HG03432 (cell line): ENCODE data around the gene GAGE12E.
"Not testable (repeated sequence)": the region's sequence is repeated elsewhere in the genome, so short reads cannot be mapped to it uniquely, and the experiment has no call there.

Experiments used
- ATAC-seq: cut with Tn5 transposase; IDR thresholded peaks from one replicate; pipeline ENCODE4 v1.9.1; 2021; ENCODE audit warnings: mild to moderate bottlenecking, moderate library complexity; ENCODE audit not compliant: unreplicated experiment

GAGE12E gene

GRCh38 chrX:49550989-49551388, at the start of gene GAGE12E:
TSS of gene GAGE12E (plus strand) at chrX:49551289. CDS start at chrX:49552444, 1,155 bp downstream.
- not testable (repeated sequence) for ATAC-seq

- ATAC-seq = not testable (repeated sequence)
These were observed 19.2 kb upstream of the GAGE12E start, which contains the start of gene GAGE12C for GRCh38 chrX:49531877-49532276. TSS of gene GAGE12C (plus strand) at chrX:49532177. CDS start at chrX:49533332, 1,155 bp downstream.

- ATAC-seq = not testable (repeated sequence)
These were observed 9.7 kb upstream of the GAGE12E start, which contains the start of gene GAGE12D for GRCh38 chrX:49541433-49541832. TSS of gene GAGE12D (plus strand) at chrX:49541733. CDS start at chrX:49542888, 1,155 bp downstream.

- ATAC-seq = not testable (repeated sequence)
These were observed 9.5 kb downstream of the GAGE12E start, which contains the start of gene GAGE12F for GRCh38 chrX:49560542-49560941. TSS of gene GAGE12F (plus strand) at chrX:49560842. CDS start at chrX:49561997, 1,155 bp downstream.

- not testable (repeated sequence) for ATAC-seq
These were observed 17.6 kb downstream of the GAGE12E start for GRCh38 chrX:49568728-49569127.

GRCh38 chrX:49569152-49569551, 18.1 kb downstream of the GAGE12E start:
- not testable (repeated sequence) for ATAC-seq

- ATAC-seq = not testable (repeated sequence)
These were observed 19.0 kb downstream of the GAGE12E start, which contains the start of gene GAGE12G for GRCh38 chrX:49570100-49570499. TSS of gene GAGE12G (plus strand) at chrX:49570400. CDS start at chrX:49571555, 1,155 bp downstream.

- not testable (repeated sequence) for ATAC-seq
These were observed 28.6 kb downstream of the GAGE12E start, which contains the start of gene GAGE12H for GRCh38 chrX:49579649-49580048. TSS of gene GAGE12H (plus strand) at chrX:49579949. CDS start at chrX:49581104, 1,155 bp downstream.

- ATAC-seq = not testable (repeated sequence)
These were observed 38.1 kb downstream of the GAGE12E start, which contains the start of gene GAGE2A for GRCh38 chrX:49589196-49589595. TSS of gene GAGE2A (plus strand) at chrX:49589496. CDS start at chrX:49590651, 1,155 bp downstream.

- not testable (repeated sequence) for ATAC-seq
These were observed 38.8 kb downstream of the GAGE12E start for GRCh38 chrX:49589769-49590478.

- not testable (repeated sequence) for ATAC-seq
These were observed 39.4 kb downstream of the GAGE12E start for GRCh38 chrX:49590488-49590887.

- not testable (repeated sequence) for ATAC-seq
These were observed 47.6 kb downstream of the GAGE12E start, which contains the start of gene GAGE1 for GRCh38 chrX:49598720-49599119. TSS of gene GAGE1 (plus strand) at chrX:49599020. CDS start at chrX:49600175, 1,155 bp downstream.
